ENCODE results near the gene FBF1.

Gene FBF1

DNA sequence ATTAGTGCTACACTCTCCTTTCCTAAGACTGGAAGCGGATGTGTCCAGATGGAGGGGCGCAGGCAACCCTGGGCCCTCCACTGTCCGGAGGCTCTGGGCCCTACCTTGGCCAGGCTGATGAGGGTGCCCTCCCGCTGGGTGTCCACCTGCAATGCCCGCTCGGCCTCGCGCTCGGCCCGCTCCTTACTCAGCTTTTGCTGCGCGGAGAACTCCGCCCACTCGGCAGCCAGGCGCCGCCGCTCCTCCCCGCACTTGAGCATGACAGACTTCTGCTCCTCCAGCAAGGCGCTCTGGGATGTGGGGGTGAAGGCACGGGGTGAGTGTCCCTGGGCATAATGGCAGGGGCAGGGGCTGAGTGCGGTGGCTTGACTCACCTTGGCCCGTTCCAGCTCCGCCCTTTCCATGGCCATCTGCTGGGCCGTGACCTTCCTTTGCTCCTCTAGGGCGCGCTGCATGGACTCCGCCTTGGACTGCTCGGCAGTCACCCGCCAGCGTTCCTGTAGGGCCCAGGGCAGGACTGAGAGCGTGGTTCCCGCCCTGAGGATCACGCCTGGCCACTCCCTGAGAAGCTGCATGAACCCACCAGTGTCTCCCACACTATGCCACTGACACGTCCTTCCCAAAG, 26.1 kb downstream of the FBF1 start:
- DNase-seq (ENCODE audit: low read depth in 2 of 3, low spot score in 1 of 3), result no peak

DNA sequence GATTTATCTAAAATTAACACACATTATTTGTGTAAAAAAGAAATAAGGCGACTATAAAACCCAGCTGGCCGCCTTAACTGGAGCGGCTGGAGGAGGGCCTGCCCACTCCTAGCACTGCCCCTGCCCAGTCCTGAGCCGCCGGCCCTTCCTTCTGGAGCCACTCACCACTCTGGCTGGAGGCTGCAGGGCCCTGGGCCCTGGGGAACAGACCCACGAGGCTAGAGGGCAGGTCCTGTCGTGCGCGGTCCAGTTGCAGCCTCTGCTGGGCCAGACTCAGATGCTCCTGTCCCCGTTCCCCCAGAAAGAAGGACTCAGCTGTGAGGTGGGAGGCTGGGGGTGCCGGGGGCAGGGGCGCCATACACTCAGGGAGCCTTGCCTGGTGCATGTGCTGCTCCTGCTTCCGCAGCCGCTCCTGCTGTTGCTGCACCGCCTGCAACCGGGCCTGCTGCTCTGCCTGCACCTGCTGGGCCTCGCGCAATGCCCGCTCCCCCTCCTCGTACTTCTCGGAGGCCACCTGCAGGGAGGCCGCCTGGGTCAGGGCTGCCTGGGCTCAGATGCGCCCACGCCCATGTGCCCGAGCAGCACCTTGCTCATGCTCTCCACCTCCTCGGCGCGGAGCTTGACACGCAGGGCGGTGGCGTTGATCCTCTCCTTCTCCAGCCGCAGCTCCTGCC, 27.2 kb downstream of the FBF1 start:
- DNase-seq (ENCODE audit: low read depth in 2 of 3, low spot score in 1 of 3), result no peak

DNA sequence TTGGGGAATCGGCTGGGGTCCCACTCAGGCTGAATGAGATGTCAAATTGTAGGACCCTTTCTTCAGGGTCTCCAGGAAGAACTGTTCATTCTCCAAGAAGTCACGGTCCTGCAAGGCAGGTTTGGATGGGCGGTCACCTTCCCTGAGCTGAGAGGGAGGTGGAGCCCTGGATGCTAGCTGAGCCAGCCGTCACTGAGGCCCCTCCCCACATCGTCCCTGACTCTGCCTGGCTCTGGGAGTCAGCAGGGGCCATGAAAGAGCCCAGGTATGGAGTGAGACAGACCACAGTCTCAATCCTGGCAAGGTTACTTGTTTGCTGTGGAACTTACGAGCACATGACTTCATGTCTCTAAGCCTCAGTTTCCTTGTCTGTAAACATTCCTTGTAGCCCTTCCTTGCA, 30.1 kb downstream of the FBF1 start:
- no peak for DNase-seq (ENCODE audit: low read depth in 2 of 3, low spot score in 1 of 3)

- no peak for DNase-seq (ENCODE audit: low read depth in 2 of 3, low spot score in 1 of 3)
Measured at GRCh38 chr17:75909812-75910274, 31.0 kb downstream of the FBF1 start.

GRCh38 chr17:75909051-75909811, 31.6 kb downstream of the FBF1 start:
- no peak for DNase-seq (ENCODE audit: low read depth in 2 of 3, low spot score in 1 of 3)

GRCh38 chr17:75908201-75908600, 32.6 kb downstream of the FBF1 start:
- no peak for DNase-seq (ENCODE audit: low read depth in 2 of 3, low spot score in 1 of 3)

DNA sequence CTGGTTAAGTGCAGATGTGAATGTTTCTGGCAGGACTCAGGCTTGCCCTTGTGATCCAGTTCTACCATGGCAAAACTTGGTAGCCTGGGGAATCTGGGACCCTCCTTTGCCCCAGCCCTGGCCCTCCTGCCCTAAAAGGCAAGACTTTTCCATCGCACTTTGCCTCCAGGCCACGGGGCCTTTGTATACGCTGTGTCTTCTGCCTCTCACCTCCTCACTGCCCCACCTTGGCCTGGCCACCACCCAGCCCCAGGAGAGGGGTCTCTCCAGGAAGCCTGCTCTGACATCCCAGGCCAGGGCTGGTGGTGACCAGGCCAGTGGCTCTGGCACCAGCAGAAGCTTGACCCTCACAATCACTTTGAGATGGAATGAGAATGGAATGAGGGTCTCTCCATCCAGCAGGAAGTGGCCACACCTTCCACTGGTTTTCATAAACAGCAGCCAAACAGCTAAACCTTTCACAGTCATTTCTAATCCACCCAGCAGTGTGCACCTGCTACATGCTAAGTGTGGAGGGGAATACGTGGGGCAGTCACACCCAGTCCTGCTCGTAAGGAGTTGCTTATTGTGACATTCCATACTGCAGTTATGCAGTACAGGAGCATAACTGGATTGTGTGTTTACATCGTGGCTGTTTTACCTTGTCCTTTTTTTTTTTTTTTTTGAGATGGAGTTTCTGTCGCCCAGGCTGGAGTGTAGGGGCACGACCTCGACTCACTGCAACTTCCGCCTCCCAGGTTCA, 34.5 kb downstream of the FBF1 start:
- no peak for DNase-seq (ENCODE audit: low read depth in 2 of 3, low spot score in 1 of 3)

GRCh38 chr17:75904749-75905521, 35.9 kb downstream of the FBF1 start, which contains the start of gene MRPL38:
TSS of gene MRPL38 (minus strand) at chr17:75904884. CDS start at chr17:75904875, 9 bp downstream.
- DNase-seq (ENCODE audit: low read depth in 2 of 3, low spot score in 1 of 3), result peak; percentile 92 to 94 (median 94)

GRCh38 chr17:75902406-75902805, 38.4 kb downstream of the FBF1 start:
- DNase-seq (ENCODE audit: low read depth in 2 of 3, low spot score in 1 of 3), result no peak

DNA sequence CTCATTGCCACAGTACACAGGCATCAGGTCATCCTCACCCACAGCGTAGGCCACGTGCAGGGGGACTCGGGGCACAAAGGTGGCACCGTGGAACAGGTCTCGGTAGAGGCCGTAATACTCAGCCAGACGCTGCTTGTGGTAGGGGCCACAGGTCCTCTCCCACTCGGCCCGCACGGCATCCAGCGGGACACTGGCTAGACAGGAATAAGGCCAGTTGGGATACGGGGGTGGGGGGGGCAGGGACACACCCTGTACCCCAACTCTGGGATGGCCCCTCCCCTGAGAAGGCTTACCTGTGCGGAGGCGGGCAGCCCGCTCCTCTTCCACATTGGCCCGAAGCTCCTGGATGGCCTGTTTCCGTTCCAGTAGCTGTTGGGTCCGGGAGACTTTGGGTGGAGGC, 39.1 kb downstream of the FBF1 start:
- DNase-seq (ENCODE audit: low read depth in 2 of 3, low spot score in 1 of 3), result no peak

DNA sequence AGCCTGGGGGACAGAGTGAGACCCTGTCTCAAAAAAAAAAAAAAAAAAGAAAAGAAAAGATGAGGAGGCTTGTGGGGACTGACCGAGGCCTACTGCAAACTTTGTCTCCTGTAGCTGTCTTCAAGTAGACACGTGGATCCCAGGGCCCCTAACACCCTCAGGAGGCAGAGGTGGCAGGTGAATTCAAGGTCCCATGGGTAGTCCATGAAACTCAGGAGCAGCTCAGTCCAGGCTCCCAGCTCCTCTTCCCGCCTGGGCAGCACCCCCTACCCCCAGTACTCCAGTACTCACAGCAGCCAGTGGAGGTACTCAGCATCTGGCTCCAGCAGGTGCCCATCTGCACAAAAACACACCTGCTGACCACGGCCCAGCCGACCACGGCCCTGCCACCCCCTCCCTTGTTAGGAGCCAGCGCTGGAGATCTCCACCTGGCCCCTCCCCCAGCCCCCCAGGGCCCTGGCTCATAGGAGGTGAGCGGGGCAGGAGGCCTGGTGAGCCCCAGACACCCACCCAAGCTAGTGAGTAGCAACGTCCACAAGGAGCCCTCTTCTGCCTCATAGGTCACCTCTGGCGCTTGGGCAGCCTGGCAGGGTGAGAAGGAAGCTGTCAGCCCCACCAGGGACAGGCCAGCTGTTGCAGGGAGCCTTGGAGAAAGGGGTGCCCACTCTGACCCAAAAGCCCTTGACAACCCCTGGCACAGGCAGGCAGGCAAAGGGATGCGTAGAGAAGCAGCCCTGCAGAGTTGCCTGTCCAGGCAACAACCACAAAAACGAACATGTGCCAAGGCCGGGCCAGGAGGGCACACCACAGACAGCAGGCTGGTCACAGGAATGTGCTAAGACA, 39.9 kb downstream of the FBF1 start:
- no peak for DNase-seq (ENCODE audit: low read depth in 2 of 3, low spot score in 1 of 3)

- no peak for DNase-seq (ENCODE audit: low read depth in 2 of 3, low spot score in 1 of 3)
Measured at GRCh38 chr17:75899767-75900468, 40.9 kb downstream of the FBF1 start.

GRCh38 chr17:75899353-75899752, 41.5 kb downstream of the FBF1 start:
- DNase-seq (ENCODE audit: low read depth in 2 of 3, low spot score in 1 of 3), result no peak

GRCh38 chr17:75898791-75899190, 42.1 kb downstream of the FBF1 start:
- DNase-seq (ENCODE audit: low read depth in 2 of 3, low spot score in 1 of 3), result no peak

GRCh38 chr17:75898065-75898464, 42.8 kb downstream of the FBF1 start:
- DNase-seq (ENCODE audit: low read depth in 2 of 3, low spot score in 1 of 3), result no peak

- DNase-seq (ENCODE audit: low read depth in 2 of 3, low spot score in 1 of 3), result no peak
Measured at GRCh38 chr17:75897160-75898019, 43.5 kb downstream of the FBF1 start.

DNA sequence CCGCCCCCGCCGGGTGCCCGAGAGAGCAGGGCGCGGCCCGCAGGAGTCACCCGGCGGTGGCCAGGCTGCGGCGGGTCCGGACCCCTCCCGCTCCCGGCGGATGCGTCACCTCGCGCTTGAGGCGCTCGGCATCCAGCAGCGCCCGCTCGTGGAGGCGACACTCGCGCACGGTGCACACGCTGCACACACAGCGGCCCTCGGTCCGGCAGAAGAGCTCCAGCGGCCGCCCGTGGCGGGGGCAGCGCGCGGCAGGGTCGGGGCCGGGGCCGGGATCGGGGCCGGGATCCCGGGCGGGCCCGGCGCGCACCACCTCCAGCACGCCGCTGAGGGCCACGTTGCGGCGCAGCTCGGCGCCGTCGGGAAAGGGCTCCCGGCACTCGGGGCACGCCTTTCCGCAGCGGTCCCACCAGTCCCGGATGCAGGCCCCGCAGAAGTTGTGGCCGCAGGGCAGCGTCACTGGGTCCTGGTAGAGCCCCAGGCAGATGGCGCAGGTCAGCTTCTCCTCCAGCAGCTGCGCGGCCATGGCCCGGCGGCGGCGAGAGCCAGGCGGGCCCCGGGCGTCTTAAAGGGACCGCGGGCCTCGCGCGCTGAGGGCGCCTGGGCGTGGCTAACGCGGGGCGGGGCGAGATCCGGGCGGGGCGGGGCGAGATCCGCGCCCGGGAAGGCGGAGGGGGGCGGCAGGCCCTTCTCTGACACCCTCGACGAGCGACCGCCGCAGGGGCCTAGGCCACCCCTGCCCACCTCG, 44.3 kb downstream of the FBF1 start, which contains the start of gene TRIM65:
Gene TRIM65 (minus strand): TSS at position 537 of the 745 bp plus-strand sequence. CDS start 14 bp downstream, at position 523.
- peak; percentile 54 to 73 (median 64) for DNase-seq (ENCODE audit: low read depth in 2 of 3, low spot score in 1 of 3)
